HepG2 (cell line): ENCODE data around the gene TBC1D4. TPM values are rescaled to one million over a fixed set of nuclear protein-coding genes. Genes with fewer than 3 reads are reported as not detected.
A peak's percentile ranks its signal among the peaks of the same experiment; 100 is the strongest.

Experiments
- AHDC1 ChIP-seq: sonication (generic); formaldehyde crosslinking; IDR thresholded peaks from 2 replicates; pipeline ENCODE4 v1.5.1; 2020; ENCODE audit warnings: mild to moderate bottlenecking, missing genetic modification reagents, borderline replicate concordance
- ARID5B ChIP-seq: IDR thresholded peaks from 2 replicates; pipeline ENCODE4 v1.4.0; 2020; ENCODE audit warnings: mild to moderate bottlenecking, missing genetic modification reagents
- BATF2 ChIP-seq: sonication (generic); formaldehyde crosslinking; IDR thresholded peaks from 2 replicates; pipeline ENCODE4 v1.8.0; 2022; ENCODE audit warnings: mild to moderate bottlenecking, missing genetic modification reagents, moderate library complexity
- E2F1 ChIP-seq: sonication (generic); formaldehyde crosslinking; IDR thresholded peaks from 2 replicates; pipeline ENCODE4 v1.5.0; 2020; ENCODE audit warnings: missing genetic modification reagents
- EP300 ChIP-seq, 3 experiments: sonication (generic) in 1 of 3; formaldehyde crosslinking in 1 of 3; IDR thresholded peaks; 2 replicates each; pipeline versions ENCODE4 v1.5.1 to v1.6.1; 2011 to 2020; ENCODE audit warnings: low read depth in 2 of 3, low read length in 2 of 3, borderline replicate concordance in 1 of 3, improper control_type of control experiment in 1 of 3, mild to moderate bottlenecking in 1 of 3, missing genetic modification reagents in 1 of 3, moderate library complexity in 1 of 3
- HNF4G ChIP-seq, 2 experiments: sonication (generic) in 1 of 2; formaldehyde crosslinking in 1 of 2; IDR thresholded peaks; 2 replicates each; pipeline versions ENCODE4 v1.4.0 to v1.6.1; 2011 to 2020; ENCODE audit warnings: borderline replicate concordance in 2 of 2, low read depth in 2 of 2, mild to moderate bottlenecking in 2 of 2, low read length in 1 of 2, missing genetic modification reagents in 1 of 2, moderate library complexity in 1 of 2
- HOXA7 ChIP-seq: sonication (generic); formaldehyde crosslinking; IDR thresholded peaks from 2 replicates; pipeline ENCODE4 v1.8.1; 2022; ENCODE audit warnings: mild to moderate bottlenecking, missing genetic modification reagents, moderate library complexity
- PBX3 ChIP-seq: sonication (generic); formaldehyde crosslinking; IDR thresholded peaks from 2 replicates; pipeline ENCODE4 v1.8.1; 2023; ENCODE audit warnings: missing genetic modification reagents, inconsistent platforms, borderline replicate concordance
- PPARG ChIP-seq: conservative IDR thresholded peaks from 2 replicates; pipeline ENCODE4 v1.6.1; 2016; ENCODE audit warnings: missing biosample characterization, missing genetic modification reagents
- SKIL ChIP-seq: sonication (generic); formaldehyde crosslinking; IDR thresholded peaks from 2 replicates; pipeline ENCODE4 v1.8.0; 2022; ENCODE audit warnings: missing genetic modification reagents, mild to moderate bottlenecking, moderate library complexity, borderline replicate concordance
- TEAD3 ChIP-seq: optimal IDR thresholded peaks from 2 replicates; pipeline ENCODE3; 2016; ENCODE audit warnings: borderline replicate concordance
- ZNF331 ChIP-seq: sonication (generic); formaldehyde crosslinking; IDR thresholded peaks from 2 replicates; pipeline ENCODE4 v1.4.0; 2020; ENCODE audit warnings: missing genetic modification reagents
- polyA plus RNA-seq, 8 experiments: library from polyadenylated mRNA; depleted of rRNA in 3 of 8; stranded (reverse) in 7 of 8; unstranded in 1 of 8; fragments of >200 nt; fragmentation: Illumina TruSeq in 4 of 8; extraction: Trizol in 4 of 8; gene quantifications; 2 replicates each; pipeline versions ENCODE4 v1.2.1 to v1.2.3, GENCODE V29; 2011 to 2016; ENCODE audit warnings: low read depth in 4 of 8, missing spikeins in 1 of 8, mixed read lengths in 1 of 8; ENCODE audit not compliant: insufficient read depth in 1 of 8
- total RNA-seq, 5 experiments: library from RNA; depleted of rRNA; stranded (reverse); fragments of >200 nt; fragmentation: Illumina TruSeq; extraction: Trizol; gene quantifications; 2 replicates each; pipeline ENCODE4 v1.2.3, GENCODE V29; 2016; ENCODE audit warnings: low read depth in 1 of 5

The TBC1D4 gene
- total and polyA plus RNA-seq, 2 of the 13 experiments (the other 11 are each of a cell fraction or from before 2014, with no cell fraction given), result 35.9 to 64.4 TPM

GRCh38 chr13:75329723-75330122, 152.2 kb downstream of the TBC1D4 start (continued):
- TF ChIP-seq ARID5B (CRISPR knock-in tag), result peak; percentile 39; the same call in 1 of the 2 replicates
- TF ChIP-seq PBX3, result no peak
- no peak for TF ChIP-seq E2F1 (CRISPR knock-in tag)
- peak; percentile 14 for TF ChIP-seq TEAD3
- 0 out of 2 replicates have a peak, but pooled peaks have one; percentile 25 for TF ChIP-seq PPARG (CRISPR knock-in tag)
- TF ChIP-seq EP300 (IDR thresholded peaks at IDR 0.05; ENCODE audit: low read depth in 2 of 2, low read length in 2 of 2), result peak in 1 of 2 experiments; percentile 41; a peak in 1 of 4 replicates
- TF ChIP-seq EP300 (CRISPR knock-in tag; IDR thresholded peaks at IDR 0.05; ENCODE audit: borderline replicate concordance), result no peak
- no peak for TF ChIP-seq BATF2 (CRISPR knock-in tag)
- no peak for TF ChIP-seq AHDC1
- peak; percentile 56; the same call in 1 of the 2 replicates for TF ChIP-seq HNF4G (IDR thresholded peaks at IDR 0.05; ENCODE audit: borderline replicate concordance, low read depth, low read length)
- no peak for TF ChIP-seq HNF4G (CRISPR knock-in tag; IDR thresholded peaks at IDR 0.05; ENCODE audit: borderline replicate concordance, low read depth)
- TF ChIP-seq SKIL (CRISPR knock-in tag), result no peak
- no peak for TF ChIP-seq HOXA7 (CRISPR knock-in tag)
- peak; percentile 37; the same call in 1 of the 2 replicates for TF ChIP-seq ZNF331 (CRISPR knock-in tag)
